SIG-M5 (cell line): Measurements from ENCODE around the gene MORN4.
"Not testable (repeated sequence)": the region's sequence is repeated elsewhere in the genome, so short reads cannot be mapped to it uniquely, and the experiment has no call there.

Source experiments
- DNase-seq: peaks from one replicate; lab custom pipeline; 2025; lab: John Stamatoyannopoulos, UW

MORN4 gene

GRCh38 chr10:97596101-97597082 is 36.9 kb downstream of the MORN4 start:
- no peak for DNase-seq

GRCh38 chr10:97593421-97593820 is 39.9 kb downstream of the MORN4 start:
- no peak for DNase-seq

GRCh38 chr10:97590748-97591495 is 42.4 kb downstream of the MORN4 start:
- no peak for DNase-seq

- no peak for DNase-seq
Observed at GRCh38 chr10:97590082-97590747, 43.1 kb downstream of the MORN4 start.

GRCh38 chr10:97589479-97589878 is 43.8 kb downstream of the MORN4 start, which contains the start of gene C10orf62:
Gene C10orf62, plus strand, starts transcription at chr10:97589721. Its CDS starts 177 bp downstream, at chr10:97589898.
- no peak for DNase-seq

- no peak for DNase-seq
Observed at GRCh38 chr10:97587183-97587582, 46.1 kb downstream of the MORN4 start.

GRCh38 chr10:97585439-97585811 is 47.9 kb downstream of the MORN4 start:
- DNase-seq = no peak

- DNase-seq = no peak
Observed at GRCh38 chr10:97584798-97585438, 48.4 kb downstream of the MORN4 start.

- DNase-seq = no peak
Observed at GRCh38 chr10:97584060-97584797, 49.1 kb downstream of the MORN4 start, which contains the start of gene HOGA1. Gene HOGA1, plus strand, starts transcription at chr10:97584389. Its CDS starts 315 bp downstream, at chr10:97584704.

GRCh38 chr10:97583476-97583875 is 49.8 kb downstream of the MORN4 start:
- DNase-seq = no peak

GRCh38 chr10:97582169-97582568 is 51.1 kb downstream of the MORN4 start:
- no peak for DNase-seq

GRCh38 chr10:97580421-97581367 is 52.6 kb downstream of the MORN4 start:
- no peak for DNase-seq

GRCh38 chr10:97578171-97578844 is 55.0 kb downstream of the MORN4 start:
- no peak for DNase-seq

GRCh38 chr10:97577701-97578100 is 55.6 kb downstream of the MORN4 start:
- no peak for DNase-seq

GRCh38 chr10:97576487-97576886 is 56.8 kb downstream of the MORN4 start:
- DNase-seq = not testable (repeated sequence)

GRCh38 chr10:97575127-97575668 is 58.1 kb downstream of the MORN4 start:
- DNase-seq = no peak

- no peak for DNase-seq
Observed at GRCh38 chr10:97574374-97575126, 58.8 kb downstream of the MORN4 start.

GRCh38 chr10:97573672-97574071 is 59.6 kb downstream of the MORN4 start:
- no peak for DNase-seq
